HG03108 (cell line): ENCODE measurements around the gene PDE1A.

Experiments
- ATAC-seq: cut with Tn5 transposase; IDR thresholded peaks from one replicate; pipeline ENCODE4 v1.9.1; 2021; ENCODE audit warnings: moderate library complexity; ENCODE audit not compliant: unreplicated experiment

PDE1A gene

DNA sequence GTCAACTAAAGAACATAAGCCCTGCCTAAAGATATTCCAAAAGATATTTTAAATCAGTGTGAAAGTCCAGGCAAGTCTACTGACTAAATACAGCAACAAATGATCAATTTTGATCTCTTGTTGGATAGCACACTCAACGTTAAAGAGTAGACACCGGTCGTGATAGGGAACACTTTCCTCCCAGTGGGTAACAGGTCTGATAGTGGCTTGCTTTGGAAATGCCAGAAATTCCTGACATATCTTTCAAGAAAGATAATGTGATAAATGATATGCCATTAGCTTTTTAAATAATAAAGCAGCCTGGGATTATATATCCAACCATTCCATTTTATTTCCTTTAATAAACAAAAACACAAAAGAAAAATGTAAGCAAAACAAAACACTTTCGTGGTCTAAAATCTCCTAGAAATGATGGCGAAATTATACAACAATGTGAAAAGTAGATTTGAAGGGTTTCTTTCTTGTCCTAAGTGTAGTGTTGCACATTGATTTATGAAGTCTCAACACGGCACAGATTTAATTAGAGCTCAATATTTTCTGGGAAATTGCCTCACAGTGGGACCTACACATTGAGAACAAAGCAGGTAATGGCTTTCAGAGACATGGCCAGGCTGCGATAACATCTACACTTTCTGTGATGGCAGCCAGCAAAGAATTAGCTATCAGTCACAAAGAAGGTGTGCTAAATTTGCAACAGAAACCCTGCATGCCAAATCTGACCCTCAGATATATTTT is 282.6 kb downstream of the PDE1A start:
- no peak for ATAC-seq

DNA sequence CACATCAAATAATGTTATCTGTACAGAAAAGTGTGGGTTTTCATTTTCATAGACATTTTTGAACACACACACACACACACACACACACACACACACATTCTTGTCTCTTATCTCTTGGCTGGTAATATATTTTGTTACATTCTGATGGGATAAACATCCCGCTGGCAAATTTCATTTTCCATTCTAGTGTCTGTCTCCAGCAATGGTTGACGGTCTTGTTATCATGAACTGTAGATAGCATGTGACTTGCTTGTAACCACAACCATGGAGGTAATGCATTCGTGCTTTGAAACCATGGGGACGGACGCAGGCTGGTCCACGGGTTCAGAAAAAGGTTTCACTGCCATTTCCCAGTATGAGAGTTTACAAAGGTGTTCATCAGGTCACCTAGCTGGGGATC is 284.8 kb downstream of the PDE1A start:
- ATAC-seq: no peak

DNA sequence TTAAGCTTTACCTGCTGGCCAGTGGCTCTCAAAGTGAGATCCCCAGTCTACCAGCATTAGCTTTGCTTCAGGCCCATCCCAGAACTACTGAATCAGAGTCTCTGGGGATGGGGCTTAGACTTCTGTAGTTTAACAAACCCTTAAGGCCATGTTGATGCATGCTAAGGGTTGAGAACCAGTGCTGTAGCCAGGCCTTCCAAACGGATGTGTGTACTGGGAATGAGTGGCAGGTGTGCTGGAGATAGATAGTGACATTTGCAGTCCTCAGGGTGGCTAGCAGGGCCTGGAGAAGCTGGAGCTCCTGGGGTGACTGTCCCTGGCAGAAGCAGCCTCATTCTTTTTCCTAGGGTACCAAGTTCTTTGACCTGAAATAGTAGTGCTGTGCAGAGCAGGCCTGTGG is 292.6 kb downstream of the PDE1A start:
- no peak for ATAC-seq

GRCh38 chr2:182133195-182133891 is 293.5 kb downstream of the PDE1A start:
- no peak for ATAC-seq

- ATAC-seq: no peak
Measured at GRCh38 chr2:182132605-182133004, 294.2 kb downstream of the PDE1A start.

DNA sequence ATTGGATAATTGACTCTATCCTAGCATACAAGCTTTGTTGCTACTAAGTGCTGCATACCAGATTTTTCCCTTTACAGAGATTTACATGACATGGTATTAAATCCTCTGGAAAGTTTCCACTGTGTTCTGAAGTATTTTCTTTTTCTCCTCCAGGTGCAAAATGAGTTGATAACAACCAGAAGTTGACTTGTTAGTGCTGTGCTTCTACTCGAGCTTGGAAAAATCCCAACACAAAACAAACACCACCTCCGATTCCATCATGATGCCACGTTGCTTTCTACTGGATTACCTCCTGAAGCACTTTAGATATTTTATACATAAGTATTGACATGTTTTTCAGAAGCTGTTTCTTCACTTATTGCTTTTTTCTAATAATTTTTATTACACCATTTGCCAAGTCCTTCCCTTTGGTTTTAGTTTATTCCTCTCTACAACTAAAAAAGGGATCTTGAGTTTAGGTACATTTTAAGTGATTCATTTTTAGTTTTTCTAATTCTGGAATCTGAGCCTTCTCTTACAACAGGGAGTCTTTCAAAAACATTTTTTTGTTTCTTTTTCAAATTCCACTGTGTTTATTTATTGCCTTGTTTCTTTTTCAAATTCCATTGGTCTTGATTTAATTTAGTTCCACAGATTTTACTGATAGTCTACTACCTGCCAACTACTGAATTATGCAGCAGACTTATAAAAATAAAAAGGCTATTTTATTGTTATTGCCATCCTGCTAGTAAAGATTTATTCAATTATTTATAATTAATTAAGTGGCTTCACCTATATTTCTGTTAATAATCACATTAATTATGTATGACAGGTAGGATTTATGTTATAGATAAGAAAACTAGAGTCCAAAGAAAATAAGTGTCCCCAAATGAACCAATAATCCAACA is 297.8 kb downstream of the PDE1A start:
- ATAC-seq: no peak

GRCh38 chr2:182117196-182117595 is 309.6 kb downstream of the PDE1A start:
- ATAC-seq: no peak

DNA sequence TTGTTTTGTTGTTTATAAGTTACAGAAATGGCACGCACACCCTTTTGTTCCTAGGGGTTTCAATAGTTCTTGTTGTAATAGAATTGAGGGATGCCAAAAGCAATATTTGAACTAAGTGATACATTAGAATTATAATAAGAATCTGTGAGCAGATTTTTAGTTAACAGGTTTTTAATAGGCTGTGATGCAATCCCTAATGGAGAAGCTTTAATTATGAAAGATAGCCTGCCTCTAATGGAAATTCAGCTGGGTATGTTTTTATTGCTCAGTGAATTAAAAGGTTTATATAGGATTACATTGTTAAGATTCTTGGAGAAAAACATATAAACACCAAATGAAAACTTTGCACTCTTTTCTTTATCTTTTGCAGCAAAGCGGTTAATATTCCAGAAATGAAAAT is 310.1 kb downstream of the PDE1A start:
- ATAC-seq: no peak

DNA sequence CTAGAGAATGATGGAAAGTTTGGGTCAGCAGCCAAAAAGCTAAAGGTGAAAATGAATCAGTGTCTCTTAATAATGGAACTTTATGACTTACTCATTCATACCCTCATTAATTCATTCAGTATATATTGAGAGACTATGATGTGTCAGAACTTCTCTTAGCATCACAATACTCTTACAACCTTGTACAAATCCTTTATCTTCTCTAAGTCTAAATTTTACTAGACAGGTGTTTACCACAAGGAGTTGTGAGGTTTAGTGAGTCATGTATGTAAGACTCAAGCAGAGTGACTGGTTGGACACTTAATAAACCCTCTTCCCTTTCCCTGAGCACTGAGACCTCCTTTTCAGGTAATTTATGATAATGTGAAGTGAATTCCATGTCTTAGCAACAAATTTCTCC is 311.6 kb downstream of the PDE1A start:
- no peak for ATAC-seq

- ATAC-seq: no peak
Measured at GRCh38 chr2:182113334-182113733, 313.5 kb downstream of the PDE1A start.

DNA sequence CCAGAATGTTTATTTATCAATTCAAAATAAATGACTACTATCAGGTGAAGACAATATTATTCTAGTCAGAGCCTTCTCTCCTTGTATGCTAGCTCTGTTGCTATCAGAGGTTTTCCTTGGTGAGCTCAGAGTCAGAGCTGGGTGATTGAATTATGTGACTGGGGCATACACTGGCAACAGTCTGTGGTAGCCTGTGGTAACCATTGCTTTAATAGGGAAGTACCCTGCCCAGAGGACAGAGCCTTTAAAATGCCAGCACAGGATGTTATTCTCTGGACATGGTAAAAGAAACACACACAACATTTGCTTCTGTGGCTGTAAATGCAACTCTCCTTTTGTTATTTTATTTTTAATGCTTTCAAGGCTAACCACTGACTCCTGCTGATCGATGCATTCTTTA is 316.5 kb downstream of the PDE1A start:
- no peak for ATAC-seq

GRCh38 chr2:182103526-182103925 is 323.3 kb downstream of the PDE1A start:
- ATAC-seq: no peak

DNA sequence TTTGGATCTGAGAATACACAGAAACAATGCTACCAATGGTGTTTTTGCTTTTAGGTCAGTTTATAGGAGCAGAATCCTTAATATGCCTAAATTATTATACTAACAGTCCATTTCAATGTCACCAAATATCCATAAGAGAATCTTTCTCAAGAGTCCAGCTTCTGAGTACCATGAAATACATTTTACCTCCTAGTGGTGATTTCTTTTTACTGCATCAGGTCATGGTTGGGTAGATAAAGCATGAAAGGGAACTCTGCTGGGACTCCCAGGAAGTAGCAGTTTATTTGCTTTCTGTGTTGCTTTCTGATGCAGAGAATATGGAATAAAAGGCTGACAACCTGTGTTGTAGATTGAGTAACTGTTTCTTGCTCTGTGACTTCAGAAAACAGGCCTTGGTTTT is 325.6 kb downstream of the PDE1A start:
- ATAC-seq: no peak

DNA sequence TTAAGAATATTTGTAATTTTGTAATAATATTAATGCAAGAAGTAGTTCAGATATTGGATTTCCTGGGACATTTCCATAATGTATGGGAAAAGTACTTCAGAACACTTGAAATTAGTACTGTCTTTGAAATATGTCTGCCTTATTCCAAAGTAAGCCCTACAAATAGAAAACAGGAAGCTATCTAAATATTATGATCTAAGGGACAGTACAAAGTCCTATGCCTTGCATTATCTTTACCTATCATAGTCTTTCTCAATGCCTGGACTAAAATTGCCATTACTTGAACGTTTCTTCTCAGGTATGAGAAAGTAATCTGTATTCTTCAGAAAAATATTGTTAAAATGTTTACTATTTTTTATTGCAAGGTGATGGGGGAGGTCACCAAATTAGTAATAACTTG is 328.2 kb downstream of the PDE1A start:
- no peak for ATAC-seq

DNA sequence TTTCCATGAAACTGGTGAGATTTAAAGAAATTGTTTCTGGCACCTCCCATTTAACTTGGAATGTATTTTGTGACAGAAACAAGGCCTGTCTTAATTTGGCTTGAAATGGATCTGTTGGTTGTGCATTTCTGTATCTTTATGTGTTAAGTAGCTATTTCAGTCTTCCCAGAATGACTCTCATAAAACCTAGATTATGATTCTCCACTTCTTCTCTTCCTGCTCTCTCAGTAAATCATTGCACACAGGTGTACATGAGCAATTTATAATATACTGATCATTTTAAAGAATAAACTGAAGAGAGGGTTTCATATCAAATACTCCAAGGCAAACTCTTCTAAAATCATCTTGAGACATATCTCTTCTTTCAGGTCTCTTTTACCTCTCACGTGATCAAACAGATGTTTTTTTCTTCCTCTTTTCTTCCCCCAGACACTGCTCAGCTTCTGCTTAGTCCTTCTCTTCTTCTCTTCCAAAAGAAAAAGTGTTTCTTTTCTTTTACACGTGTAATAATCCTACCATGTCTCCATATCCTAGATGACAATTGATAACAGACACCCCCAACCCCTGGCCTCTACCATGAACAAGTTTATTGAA is 329.2 kb downstream of the PDE1A start:
- ATAC-seq: no peak

GRCh38 chr2:182090486-182090885 is 336.4 kb downstream of the PDE1A start:
- no peak for ATAC-seq
